OCI-LY1 (cell line): ENCODE results near the gene RTP5.

Source experiments
- EZH2 ChIP-seq: fragments of 200-600 bp; sonication (generic), shearing (Covaris generic); IDR thresholded peaks from 2 replicates; pipeline ENCODE4 v1.8.0; 2017; ENCODE audit warnings: borderline replicate concordance, mixed run types, mild to moderate bottlenecking, antibody characterized with exemption, low read length, moderate library complexity, mixed read lengths
- TF ChIP-seq, protein P1 (sequence below): fragments of 200-600 bp; sonication (generic), shearing (Covaris generic); IDR thresholded peaks from 2 replicates; pipeline ENCODE4 v1.5.1; 2017; ENCODE audit warnings: mild to moderate bottlenecking, antibody characterized with exemption, low read length, moderate library complexity, mixed read lengths

GRCh38 chr2:241857041-241857541 is 12.4 kb upstream of the RTP5 start:
- TF ChIP-seq, protein P1, sequence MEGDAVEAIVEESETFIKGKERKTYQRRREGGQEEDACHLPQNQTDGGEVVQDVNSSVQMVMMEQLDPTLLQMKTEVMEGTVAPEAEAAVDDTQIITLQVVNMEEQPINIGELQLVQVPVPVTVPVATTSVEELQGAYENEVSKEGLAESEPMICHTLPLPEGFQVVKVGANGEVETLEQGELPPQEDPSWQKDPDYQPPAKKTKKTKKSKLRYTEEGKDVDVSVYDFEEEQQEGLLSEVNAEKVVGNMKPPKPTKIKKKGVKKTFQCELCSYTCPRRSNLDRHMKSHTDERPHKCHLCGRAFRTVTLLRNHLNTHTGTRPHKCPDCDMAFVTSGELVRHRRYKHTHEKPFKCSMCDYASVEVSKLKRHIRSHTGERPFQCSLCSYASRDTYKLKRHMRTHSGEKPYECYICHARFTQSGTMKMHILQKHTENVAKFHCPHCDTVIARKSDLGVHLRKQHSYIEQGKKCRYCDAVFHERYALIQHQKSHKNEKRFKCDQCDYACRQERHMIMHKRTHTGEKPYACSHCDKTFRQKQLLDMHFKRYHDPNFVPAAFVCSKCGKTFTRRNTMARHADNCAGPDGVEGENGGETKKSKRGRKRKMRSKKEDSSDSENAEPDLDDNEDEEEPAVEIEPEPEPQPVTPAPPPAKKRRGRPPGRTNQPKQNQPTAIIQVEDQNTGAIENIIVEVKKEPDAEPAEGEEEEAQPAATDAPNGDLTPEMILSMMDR, result no peak
- TF ChIP-seq EZH2, result no peak
